HFF-Myc (cell line): Measurements from ENCODE around the gene RFX2.

Experiments used
- DNase-seq: peaks from one replicate; pipeline ENCODE4 v3.0.0-alpha.2; 2011; ENCODE audit warnings: low read depth; ENCODE audit errors: extremely low read depth
- H3K4me3 ChIP-seq: replicated peaks from 2 replicates; pipeline ENCODE4 v1.5.1; 2011; ENCODE audit warnings: low read depth, mild to moderate bottlenecking, control low read depth, low read length
- CTCF ChIP-seq: IDR thresholded peaks from 2 replicates; pipeline ENCODE4 v1.5.1; 2012; ENCODE audit warnings: mild to moderate bottlenecking, low read depth, low read length, control low read depth; ENCODE audit errors: missing control alignments

Gene RFX2

GRCh38 chr19:5985098-5985783 lies 125.1 kb downstream of the RFX2 start:
- H3K4me3 ChIP-seq, result no peak overlapping the region
- no peak for DNase-seq
- TF ChIP-seq CTCF, result no peak

GRCh38 chr19:5984600-5984999 lies 125.7 kb downstream of the RFX2 start:
- H3K4me3 ChIP-seq, result no peak overlapping the region
- DNase-seq, result no peak
- no peak for TF ChIP-seq CTCF

- TF ChIP-seq CTCF, result no peak
- H3K4me3 ChIP-seq, result no peak overlapping the region
- no peak for DNase-seq
Measured at GRCh38 chr19:5983367-5983955, 126.8 kb downstream of the RFX2 start.

- no peak for DNase-seq
- TF ChIP-seq CTCF, result no peak
Measured at GRCh38 chr19:5978606-5979552, 131.4 kb downstream of the RFX2 start.

GRCh38 chr19:5977785-5978605 lies 132.3 kb downstream of the RFX2 start, which contains the start of gene RANBP3:
Gene RANBP3, minus strand, starts transcription at chr19:5978140. Its CDS starts 58 bp downstream, at chr19:5978082.
- peak within 1 kb of the TSS; percentile 82 for H3K4me3 ChIP-seq
- no peak for TF ChIP-seq CTCF
- DNase-seq, result peak; percentile 92

More at GRCh38 chr19:5978606-5979552, 131.4 kb downstream of the RFX2 start:
- H3K4me3 ChIP-seq, result peak overlapping the region; percentile 82

GRCh38 chr19:5977222-5977784 lies 133.0 kb downstream of the RFX2 start:
- no peak for TF ChIP-seq CTCF
- DNase-seq, result no peak
- peak overlapping the region; percentile 82 for H3K4me3 ChIP-seq
